NK-92 treated with Interleukin-12 subunit alpha and Interleukin-12 subunit beta, amount 100 ng/mL, for 24 hours (cell line): ENCODE measurements around the gene TMEM233.
A peak's percentile ranks its signal among the peaks of the same experiment; 100 is the strongest.

Source experiments
- DNase-seq: peaks from one replicate; lab custom pipeline; 2025; lab: John Stamatoyannopoulos, UW

TMEM233 gene

GRCh38 chr12:119593578-119594398 is at the start of gene TMEM233:
TMEM233 (plus strand) TSS chr12:119593774; CDS start chr12:119593849, 75 bp downstream.
- DNase-seq: no peak

DNA sequence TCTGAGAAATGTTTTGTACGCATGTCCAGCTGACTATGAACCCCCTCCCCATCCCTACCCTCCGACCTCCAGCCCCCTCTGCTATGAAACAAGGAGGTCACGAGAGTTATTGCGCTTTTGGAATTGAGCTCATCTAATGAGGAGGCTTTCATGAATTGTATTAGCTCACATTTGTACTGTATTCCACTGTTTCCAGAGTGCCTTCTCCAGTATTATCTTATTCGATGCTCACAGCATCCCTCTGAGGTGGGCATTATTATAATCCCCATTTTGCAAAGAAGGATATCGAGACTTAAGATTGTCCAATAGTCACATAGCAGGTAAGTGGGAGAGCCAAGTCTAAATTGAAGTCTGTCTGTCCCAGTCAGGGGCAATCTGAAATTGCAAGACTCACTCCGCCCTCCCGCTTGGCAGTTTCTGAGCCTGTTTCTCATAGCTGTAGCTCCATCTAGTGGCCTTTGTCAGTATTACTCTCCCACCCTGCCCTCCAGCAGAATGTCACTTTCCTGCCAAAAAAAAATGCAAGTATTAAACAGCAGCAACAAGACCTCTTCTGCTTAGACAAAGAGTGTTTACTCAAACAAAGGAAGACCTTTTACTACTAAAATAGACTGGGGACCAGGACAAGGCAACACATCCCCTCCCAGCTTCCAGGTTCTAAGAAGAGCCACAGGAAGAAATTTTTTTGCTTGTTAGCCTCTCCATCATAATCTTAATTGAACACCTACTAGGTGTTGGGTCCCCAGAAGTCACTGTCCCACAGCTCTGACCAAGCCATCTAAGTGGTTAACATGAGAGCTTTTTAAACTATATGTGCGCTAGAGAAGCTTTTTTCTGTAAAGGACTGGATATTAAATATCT is 48.6 kb upstream of the TMEM233 start:
- peak; percentile 2 for DNase-seq

DNA sequence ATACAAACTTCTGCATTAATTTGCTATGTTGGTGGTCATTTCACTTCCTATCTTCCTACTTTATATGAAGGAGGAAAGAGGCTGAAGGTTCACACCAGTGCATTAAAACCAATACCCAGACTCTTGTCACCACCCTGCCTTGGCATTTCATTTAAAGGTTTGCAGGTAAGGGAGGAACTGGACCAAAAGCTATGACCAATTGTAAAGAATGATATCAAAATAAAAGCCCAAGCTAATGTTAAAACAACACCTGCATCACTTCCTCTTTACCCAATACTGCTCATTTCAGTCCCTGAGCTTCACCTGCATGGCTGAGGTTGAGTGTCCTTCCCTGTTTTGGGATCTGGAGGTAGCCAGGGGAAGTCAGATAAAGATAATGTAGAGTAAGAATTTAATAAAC is 47.2 kb upstream of the TMEM233 start:
- no peak for DNase-seq

DNA sequence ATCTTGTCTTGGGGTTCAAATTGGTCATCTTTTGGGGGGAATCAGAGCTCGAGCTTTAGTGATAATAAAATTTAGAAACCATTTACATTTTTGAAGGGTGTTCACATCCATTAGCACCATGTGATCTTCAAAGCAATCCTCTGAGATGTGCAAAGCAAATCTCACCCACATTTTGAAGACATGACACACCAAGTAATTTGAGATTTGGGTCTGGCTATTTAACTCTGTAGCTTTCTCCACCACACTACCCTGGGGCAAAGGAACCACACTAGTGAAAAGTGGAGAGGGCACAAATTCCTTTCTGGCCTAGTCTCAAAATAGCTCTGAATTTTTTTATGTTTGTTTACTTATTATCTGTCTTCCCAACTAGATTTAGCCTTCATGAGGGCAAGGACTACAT is 46.6 kb upstream of the TMEM233 start:
- no peak for DNase-seq

GRCh38 chr12:119556854-119557253 is 36.7 kb upstream of the TMEM233 start:
- no peak for DNase-seq

DNA sequence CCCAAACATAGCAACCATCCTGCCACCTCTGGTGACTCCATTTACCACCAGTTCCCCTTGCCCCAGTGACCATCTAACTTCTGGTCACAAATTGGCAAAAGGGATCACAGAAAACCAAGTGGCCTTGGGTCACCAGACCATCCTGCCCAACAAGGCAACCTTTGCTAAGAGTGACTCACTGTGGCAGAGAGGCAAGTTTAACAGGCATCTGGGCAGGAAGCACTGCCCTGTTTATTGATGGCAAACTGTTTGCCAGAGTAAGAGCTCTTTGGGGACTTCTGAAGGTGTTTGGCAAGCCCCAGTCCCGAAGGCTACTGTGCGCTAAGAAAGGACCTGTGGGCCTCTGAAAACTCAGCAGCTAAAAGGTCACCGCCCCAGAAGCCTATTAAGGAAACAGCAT is 28.2 kb upstream of the TMEM233 start:
- DNase-seq: no peak

- DNase-seq: no peak
Measured at GRCh38 chr12:119570771-119571170, 22.8 kb upstream of the TMEM233 start.

DNA sequence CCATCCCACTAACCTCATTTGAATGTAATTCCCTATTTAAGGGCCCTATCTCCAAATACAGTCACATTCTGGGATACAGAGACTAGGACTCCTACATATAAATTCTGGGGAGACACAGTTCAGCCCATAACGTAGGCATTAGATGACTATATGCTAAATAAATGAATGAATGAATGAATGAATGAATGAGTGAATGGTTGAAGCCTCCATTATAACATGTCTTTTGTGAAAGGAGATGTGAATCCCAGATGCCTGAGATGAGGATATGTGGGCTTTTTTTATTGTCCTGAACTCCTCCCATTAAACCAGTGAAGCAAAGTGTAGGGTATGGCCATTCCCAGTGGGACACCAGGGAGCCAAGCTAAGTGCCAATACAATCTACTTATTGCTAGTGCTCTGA is 20.5 kb upstream of the TMEM233 start:
- DNase-seq: no peak

GRCh38 chr12:119574255-119574654 is 19.3 kb upstream of the TMEM233 start:
- no peak for DNase-seq

DNA sequence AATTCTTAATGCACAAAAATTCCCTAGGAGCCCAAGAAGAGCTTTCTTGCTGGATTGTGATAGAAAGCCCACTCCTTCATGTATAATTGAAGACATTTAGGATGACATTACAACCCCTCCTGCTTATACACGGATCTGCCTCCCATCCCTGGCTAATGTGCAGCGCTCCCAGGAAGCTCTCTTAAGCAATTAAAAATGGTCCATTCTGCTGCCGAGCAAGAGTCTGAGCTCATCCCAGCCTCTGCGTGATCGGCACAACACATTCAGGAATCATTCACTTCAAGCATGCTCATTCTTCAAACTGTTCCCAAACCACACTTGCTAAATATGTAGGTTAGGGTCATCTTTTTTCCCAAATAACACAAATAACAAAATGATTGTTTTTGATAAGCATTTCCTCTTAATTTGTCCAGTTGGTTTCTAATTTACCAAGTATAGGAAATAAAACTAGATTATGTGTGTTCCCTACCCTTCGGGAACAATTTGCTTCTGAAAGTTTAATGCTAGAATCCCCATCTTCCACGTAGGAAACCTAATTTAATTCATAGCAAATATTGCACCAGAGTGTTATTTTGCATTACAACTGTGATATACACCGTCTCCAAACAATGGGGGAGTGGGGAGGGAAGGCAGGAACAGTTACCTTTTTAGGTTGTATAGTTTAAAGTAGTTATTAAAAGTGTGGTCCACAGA is 17.3 kb upstream of the TMEM233 start:
- DNase-seq: no peak

GRCh38 chr12:119576915-119577314 is 16.7 kb upstream of the TMEM233 start:
- no peak for DNase-seq

GRCh38 chr12:119578112-119578511 is 15.5 kb upstream of the TMEM233 start:
- DNase-seq: no peak

- no peak for DNase-seq
Measured at GRCh38 chr12:119589097-119589496, 4.5 kb upstream of the TMEM233 start.

- DNase-seq: no peak
Measured at GRCh38 chr12:119589634-119590033, 3.9 kb upstream of the TMEM233 start.

DNA sequence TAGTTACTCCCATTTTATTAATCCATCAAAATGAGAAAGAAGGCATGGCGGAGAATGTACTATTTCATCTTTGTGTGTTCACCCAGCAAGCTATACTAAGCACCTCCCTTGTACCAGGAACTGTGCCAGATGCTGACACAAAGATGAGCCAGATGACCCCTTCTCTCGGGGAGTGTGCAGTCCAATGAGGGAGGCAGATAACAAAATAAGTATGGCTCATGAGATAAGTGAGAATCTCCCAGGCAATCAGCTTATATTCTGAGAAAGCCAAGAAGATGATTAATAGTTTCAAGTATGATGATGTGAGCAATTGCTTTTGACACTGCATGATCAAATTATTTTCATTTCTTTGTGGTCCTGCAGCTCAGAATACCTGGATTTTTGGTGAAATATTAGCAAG is 1.3 kb upstream of the TMEM233 start:
- no peak for DNase-seq

GRCh38 chr12:119594399-119594730 is 791 bp downstream of the TMEM233 start:
- no peak for DNase-seq

DNA sequence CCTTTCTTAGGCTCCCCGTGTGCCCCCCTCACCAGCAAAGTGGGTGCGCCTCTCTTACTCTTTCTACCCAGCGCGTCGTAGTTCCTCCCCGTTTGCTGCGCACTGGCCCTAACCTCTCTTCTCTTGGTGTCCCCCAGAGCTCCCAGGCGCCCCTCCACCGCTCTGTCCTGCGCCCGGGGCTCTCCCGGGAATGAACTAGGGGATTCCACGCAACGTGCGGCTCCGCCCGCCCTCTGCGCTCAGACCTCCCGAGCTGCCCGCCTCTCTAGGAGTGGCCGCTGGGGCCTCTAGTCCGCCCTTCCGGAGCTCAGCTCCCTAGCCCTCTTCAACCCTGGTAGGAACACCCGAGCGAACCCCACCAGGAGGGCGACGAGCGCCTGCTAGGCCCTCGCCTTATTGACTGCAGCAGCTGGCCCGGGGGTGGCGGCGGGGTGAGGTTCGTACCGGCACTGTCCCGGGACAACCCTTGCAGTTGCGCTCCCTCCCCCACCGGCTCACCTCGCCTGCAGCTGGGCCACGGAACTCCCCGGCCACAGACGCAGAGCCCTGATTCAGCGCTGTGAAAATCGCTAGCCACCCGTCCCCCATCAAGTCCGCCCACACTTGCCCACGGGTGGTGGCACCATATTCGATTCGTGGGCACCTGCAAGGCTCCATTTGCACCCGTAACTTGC is 1.3 kb downstream of the TMEM233 start:
- no peak for DNase-seq

GRCh38 chr12:119598159-119598558 is 4.6 kb downstream of the TMEM233 start:
- no peak for DNase-seq

- no peak for DNase-seq
Measured at GRCh38 chr12:119601877-119602733, 8.5 kb downstream of the TMEM233 start.

DNA sequence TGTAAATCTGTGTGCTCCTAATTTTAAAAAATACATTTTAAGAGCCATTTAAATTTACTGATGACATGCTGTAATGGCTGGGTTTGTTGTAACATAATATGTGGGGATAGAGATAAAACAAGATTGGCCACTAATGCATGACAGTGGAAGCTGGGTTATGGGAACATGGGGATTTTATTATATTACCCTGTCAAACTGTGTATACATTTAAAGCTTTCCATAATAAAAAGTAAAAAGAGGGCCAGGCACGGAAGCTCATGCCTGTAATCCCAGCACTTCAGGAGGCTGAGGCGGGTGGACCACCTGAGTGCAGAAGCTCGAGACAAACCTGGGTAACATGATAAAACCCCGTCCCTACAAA is 9.1 kb downstream of the TMEM233 start:
- no peak for DNase-seq

GRCh38 chr12:119603767-119604166 is 10.2 kb downstream of the TMEM233 start:
- DNase-seq: no peak
